Measurements from ENCODE around the gene CFD.
"Not testable (repeated sequence)": the region's sequence is repeated elsewhere in the genome, so short reads cannot be mapped to it uniquely, and the experiment has no call there.

Gene CFD

GRCh38 chr19:852136-853013 lies 7.1 kb upstream of the CFD start, which contains the start of gene ELANE:
Gene ELANE, plus strand, starts transcription at chr19:852303. Its CDS starts 26 bp downstream, at chr19:852329.
- no peak for DNase-seq (ENCODE audit: low read depth in 3 of 3)

- DNase-seq (ENCODE audit: low read depth in 3 of 3) = no peak
These were observed 6.4 kb upstream of the CFD start for GRCh38 chr19:853014-853585.

GRCh38 chr19:853614-854220 lies 5.7 kb upstream of the CFD start:
- not testable (repeated sequence) for DNase-seq (ENCODE audit: low read depth in 3 of 3)

- no peak for DNase-seq (ENCODE audit: low read depth in 3 of 3)
These were observed 4.9 kb upstream of the CFD start for GRCh38 chr19:854549-854948.

- DNase-seq (ENCODE audit: low read depth in 3 of 3) = no peak
These were observed 4.3 kb upstream of the CFD start for GRCh38 chr19:855142-855541.

- no peak for DNase-seq (ENCODE audit: low read depth in 3 of 3)
These were observed 3.8 kb upstream of the CFD start for GRCh38 chr19:855566-856120.

- DNase-seq (ENCODE audit: low read depth in 3 of 3) = no peak
These were observed 1.2 kb upstream of the CFD start for GRCh38 chr19:858284-858683.

- no peak for DNase-seq (ENCODE audit: low read depth in 3 of 3)
These were observed 1.8 kb downstream of the CFD start for GRCh38 chr19:861141-861755.

GRCh38 chr19:861756-862580 lies 2.5 kb downstream of the CFD start:
- DNase-seq (ENCODE audit: low read depth in 3 of 3) = peak; percentile 27 to 70 (median 48)

GRCh38 chr19:862581-863314 lies 3.3 kb downstream of the CFD start:
- DNase-seq (ENCODE audit: low read depth in 3 of 3) = peak; percentile 45 to 78 (median 53)

- DNase-seq (ENCODE audit: low read depth in 3 of 3) = no peak
These were observed 3.8 kb downstream of the CFD start for GRCh38 chr19:863315-863620.

GRCh38 chr19:866769-867300 lies 7.4 kb downstream of the CFD start:
- no peak for DNase-seq (ENCODE audit: low read depth in 3 of 3)

GRCh38 chr19:867301-867793 lies 7.9 kb downstream of the CFD start:
- no peak for DNase-seq (ENCODE audit: low read depth in 3 of 3)

- no peak for DNase-seq (ENCODE audit: low read depth in 3 of 3)
These were observed 8.5 kb downstream of the CFD start for GRCh38 chr19:867855-868457.

GRCh38 chr19:868458-869244 lies 9.2 kb downstream of the CFD start:
- DNase-seq (ENCODE audit: low read depth in 3 of 3) = no peak

GRCh38 chr19:869245-870177 lies 10.0 kb downstream of the CFD start:
- no peak for DNase-seq (ENCODE audit: low read depth in 3 of 3)

GRCh38 chr19:870314-870713 lies 10.8 kb downstream of the CFD start:
- no peak for DNase-seq (ENCODE audit: low read depth in 3 of 3)

GRCh38 chr19:870963-871401 lies 11.5 kb downstream of the CFD start:
- no peak for DNase-seq (ENCODE audit: low read depth in 3 of 3)

Data from stimulated activated CD4-positive, alpha-beta T cell treated with anti-CD3 and anti-CD28 coated beads, TNF-alpha, amount 100 ng/mL, for 24 hours (primary cell).